H1 (cell line): ENCODE data around the gene TRAPPC8. TPM values are rescaled to one million over a fixed set of nuclear protein-coding genes. Genes with fewer than 3 reads are reported as not detected.

Experiments
- ASH2L ChIP-seq: fragments of 200-600, 300-600 bp; sonication (generic); IDR thresholded peaks from one replicate; pipeline ENCODE4 v1.7.1; 2017; ENCODE audit warnings: low read length
- ATF2 ChIP-seq: IDR thresholded peaks from 2 replicates; pipeline ENCODE4 v1.6.1; 2012; ENCODE audit warnings: low read length, inconsistent platforms
- CBX8 ChIP-seq: fragments of 300-800, 300-1000 bp; sonication (generic); IDR thresholded peaks from 2 replicates; pipeline ENCODE4 v1.7.1; 2016; ENCODE audit warnings: low read depth, low read length, borderline replicate concordance
- KDM5A ChIP-seq: fragments of 200-600 bp; IDR thresholded peaks from 2 replicates; pipeline ENCODE4 v1.7.1; 2012; ENCODE audit warnings: mild to moderate bottlenecking, low read length, inconsistent platforms, mixed read lengths
- MAFK ChIP-seq: IDR thresholded peaks from 2 replicates; pipeline ENCODE4 v1.6.1; 2012; ENCODE audit warnings: low read depth, mild to moderate bottlenecking, improper control_type of control experiment, low read length
- SUZ12 ChIP-seq: fragments of 200-600 bp; sonication (generic); IDR thresholded peaks from 2 replicates; pipeline ENCODE4 v1.6.1; 2012; ENCODE audit warnings: mild to moderate bottlenecking, inconsistent platforms, low read length, moderate library complexity, mixed read lengths
- polyA plus RNA-seq, 7 experiments: library from polyadenylated mRNA; depleted of rRNA in 3 of 7; stranded (reverse) in 5 of 7; unstranded in 2 of 7; fragments of >200 nt in 5 of 7; fragments of 200-250 nt in 2 of 7; gene quantifications; 1 replicate in 5 of 7; 2 replicates in 1 of 7; 4 replicates in 1 of 7; pipeline versions ENCODE4 v1.2.1 to v1.2.3, GENCODE V29; 2011 to 2013; ENCODE audit warnings: missing spikeins in 2 of 7, mixed read lengths in 2 of 7
- total RNA-seq: library from RNA; stranded (reverse); fragmentation: NEBNext Ultra II Directional; extraction: Animal tissue kit (Norgen Biotek cat#: 25700); gene quantifications from 2 replicates; pipeline ENCODE4 v1.2.1, GENCODE V29; 2021
- TF ChIP-seq, protein P1 (sequence below), 3 experiments: IDR thresholded peaks; 1 replicate in 2 of 3; 2 replicates in 1 of 3; pipeline versions ENCODE4 v1.5.1 to v1.6.1; 2011; ENCODE audit warnings: low read length in 3 of 3, mild to moderate bottlenecking in 3 of 3, inconsistent platforms in 2 of 3, low read depth in 1 of 3, moderate library complexity in 1 of 3; ENCODE audit not compliant: insufficient read depth in 1 of 3; ENCODE audit errors: control extremely low read depth in 1 of 3

Gene TRAPPC8
- total and polyA plus RNA-seq, 2 of the 8 experiments (the other 6 are each of a cell fraction or from before 2014, with no cell fraction given) = 43.6 to 56.5 TPM

GRCh38 chr18:31791817-31792579 lies 150.9 kb downstream of the TRAPPC8 start (continued):
- TF ChIP-seq, protein P1, sequence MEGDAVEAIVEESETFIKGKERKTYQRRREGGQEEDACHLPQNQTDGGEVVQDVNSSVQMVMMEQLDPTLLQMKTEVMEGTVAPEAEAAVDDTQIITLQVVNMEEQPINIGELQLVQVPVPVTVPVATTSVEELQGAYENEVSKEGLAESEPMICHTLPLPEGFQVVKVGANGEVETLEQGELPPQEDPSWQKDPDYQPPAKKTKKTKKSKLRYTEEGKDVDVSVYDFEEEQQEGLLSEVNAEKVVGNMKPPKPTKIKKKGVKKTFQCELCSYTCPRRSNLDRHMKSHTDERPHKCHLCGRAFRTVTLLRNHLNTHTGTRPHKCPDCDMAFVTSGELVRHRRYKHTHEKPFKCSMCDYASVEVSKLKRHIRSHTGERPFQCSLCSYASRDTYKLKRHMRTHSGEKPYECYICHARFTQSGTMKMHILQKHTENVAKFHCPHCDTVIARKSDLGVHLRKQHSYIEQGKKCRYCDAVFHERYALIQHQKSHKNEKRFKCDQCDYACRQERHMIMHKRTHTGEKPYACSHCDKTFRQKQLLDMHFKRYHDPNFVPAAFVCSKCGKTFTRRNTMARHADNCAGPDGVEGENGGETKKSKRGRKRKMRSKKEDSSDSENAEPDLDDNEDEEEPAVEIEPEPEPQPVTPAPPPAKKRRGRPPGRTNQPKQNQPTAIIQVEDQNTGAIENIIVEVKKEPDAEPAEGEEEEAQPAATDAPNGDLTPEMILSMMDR (IDR thresholded peaks at IDR 0.05; ENCODE audit: control extremely low read depth in 1 of 3, insufficient read depth in 1 of 3, low read depth in 1 of 3, low read length in 3 of 3) = no peak
- TF ChIP-seq SUZ12 (no peak), CBX8 (no peak), ASH2L (no peak), ATF2 (no peak), KDM5A (no peak), MAFK (no peak)
